ENCODE data around the gene DCAF11.

DNA sequence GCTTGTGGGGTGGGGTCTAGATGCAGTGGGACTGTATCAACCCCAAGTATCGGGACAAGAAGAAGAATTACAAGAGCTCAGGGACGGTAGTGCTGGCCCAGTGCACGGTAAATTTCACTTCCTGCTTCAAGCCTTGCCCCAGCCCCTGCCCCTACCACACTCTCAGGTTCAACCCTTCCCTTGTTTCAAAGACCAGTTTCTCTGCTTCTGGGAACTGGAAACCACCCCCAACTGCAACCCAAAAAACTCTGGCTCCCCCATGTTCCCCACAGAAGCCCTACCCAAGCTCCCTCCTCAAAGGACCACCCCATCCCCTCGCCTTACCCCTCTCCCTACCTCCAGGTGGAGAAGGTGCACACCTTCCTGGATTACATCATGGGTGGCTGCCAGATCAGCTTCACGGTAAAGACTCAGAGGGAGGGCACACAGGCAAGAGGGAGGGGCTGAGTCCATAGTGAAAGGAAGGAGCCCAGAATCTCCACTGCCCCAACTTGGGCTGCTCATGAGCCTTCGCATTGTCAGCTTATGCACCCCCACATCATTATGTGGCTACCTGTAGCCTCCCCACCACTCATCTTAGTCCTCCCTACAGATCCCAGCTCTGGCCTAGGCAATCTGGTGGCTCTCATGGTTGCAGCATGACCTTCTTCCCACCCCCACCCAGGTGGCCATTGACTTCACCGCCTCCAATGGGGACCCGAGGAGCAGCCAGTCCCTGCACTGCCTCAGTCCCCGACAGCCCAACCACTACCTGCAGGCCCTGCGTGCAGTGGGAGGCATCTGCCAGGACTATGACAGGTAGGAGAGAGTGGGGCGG is 38.9 kb upstream of the DCAF11 start:
- TF ChIP-seq POLR2A (IDR thresholded peaks at IDR 0.05; ENCODE audit: low read depth, low read length) = no peak
- TF ChIP-seq SPI1 (IDR thresholded peaks at IDR 0.05; ENCODE audit: low read depth, low read length) = peak; percentile 69
- no peak for TF ChIP-seq PAX5 (IDR thresholded peaks at IDR 0.05; ENCODE audit: insufficient read depth, low read length, severe bottlenecking)
- no peak for TF ChIP-seq POLR2AphosphoS5 (IDR thresholded peaks at IDR 0.05; ENCODE audit: low read depth, low read length)
- no peak for TF ChIP-seq TAF1 (IDR thresholded peaks at IDR 0.05; ENCODE audit: low read depth, low read length)
